Urinary bladder (tissue), 4 donors: ENCODE data around the gene ITPR2. TPM values are rescaled to one million over a fixed set of nuclear protein-coding genes. Genes with fewer than 3 reads are reported as not detected.
A peak's percentile ranks its signal among the peaks of the same experiment; 100 is the strongest.
"Not testable (repeated sequence)": the region's sequence is repeated elsewhere in the genome, so short reads cannot be mapped to it uniquely, and the experiment has no call there.

ENCODE experiments used
- DNase-seq: peaks from one replicate; pipeline ENCODE4 v3.0.0-alpha.2; 2015; ENCODE audit errors: extremely low spot score
- H3K27ac ChIP-seq: one replicate; pipeline ENCODE4 v1.5.1; 2013; ENCODE audit warnings: low read depth, mild to moderate bottlenecking, moderate library complexity
- H3K36me3 ChIP-seq: one replicate; pipeline ENCODE4 v1.6.1; 2013; ENCODE audit warnings: mild to moderate bottlenecking, moderate library complexity; ENCODE audit not compliant: insufficient read depth
- H3K4me1 ChIP-seq: one replicate; pipeline ENCODE4 v1.6.1; 2013; ENCODE audit warnings: mild to moderate bottlenecking, moderate library complexity; ENCODE audit not compliant: insufficient read depth
- H3K4me3 ChIP-seq: one replicate; pipeline ENCODE4 v1.5.1; 2013; ENCODE audit warnings: low read depth, low read length
- WGBS: extraction: QIAGEN DNeasy Blood & Tissue Kit; methylation state at CpG from one replicate; pipeline ENCODE4 v1.1.7; 2013; 5-methylcytosine and 5-hydroxymethylcytosine counted together
- polyA plus RNA-seq: library from polyadenylated mRNA; stranded (reverse); fragments of 200-250 nt; gene quantifications from one replicate; pipeline ENCODE4 v1.2.3, GENCODE V29; 2013
- total RNA-seq: library from RNA; depleted of rRNA; stranded (reverse); fragments of >200 nt; gene quantifications from one replicate; pipeline ENCODE4 v1.2.3, GENCODE V29; 2014
- donor health status: healthy with polysubstance abuse.
- donor health status: healthy.

ITPR2 gene
- total and polyA plus RNA-seq, 2 donors, result 5.6 to 48.2 TPM

GRCh38 chr12:26841085-26841484 is 8.1 kb upstream of the ITPR2 start:
- WGBS, result 85% methylated on average over 5 of the region's 5 CpGs
- Histone ChIP-seq H3K27ac (no peak overlapping the region), H3K4me3 (no peak overlapping the region), H3K36me3 (no peaks in the 10 kb centered on the region), H3K4me1 (no peaks in the 10 kb centered on the region)
- no peak for DNase-seq

GRCh38 chr12:26839512-26839911 is 6.5 kb upstream of the ITPR2 start:
- H3K4me1 ChIP-seq, result no peaks in the 10 kb centered on the region
- H3K27ac ChIP-seq, result no peak overlapping the region
- no peaks in the 10 kb centered on the region for H3K36me3 ChIP-seq
- 95% methylated on average over 3 of the region's 3 CpGs for WGBS
- no peak for DNase-seq
- no peak overlapping the region for H3K4me3 ChIP-seq

DNA sequence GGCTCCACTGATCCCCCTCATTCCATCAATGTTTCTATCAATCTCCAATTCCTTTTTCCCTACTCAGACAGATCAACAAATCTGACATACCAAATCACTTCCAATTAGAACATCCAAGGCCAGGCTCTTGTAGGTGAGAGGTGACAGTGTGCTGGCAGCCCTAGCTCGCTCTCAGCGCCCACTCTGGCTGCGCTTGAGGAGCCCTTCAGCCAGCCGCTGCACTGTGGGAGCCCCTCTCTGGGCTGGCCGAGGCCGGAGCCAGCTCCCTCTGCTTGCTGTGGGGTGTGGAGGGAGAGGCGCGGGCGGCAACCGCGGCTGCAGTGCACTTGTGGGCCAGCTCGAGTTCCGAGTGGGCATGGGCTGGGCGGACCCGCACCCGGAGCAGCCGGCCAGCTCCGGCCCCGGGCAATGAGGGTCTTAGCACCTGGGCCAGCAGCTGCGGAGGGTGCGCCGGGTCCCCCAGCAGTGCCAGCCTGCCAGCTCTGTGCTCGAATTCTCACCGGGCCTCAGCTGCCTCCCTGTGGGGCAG is 6.0 kb upstream of the ITPR2 start:
- Histone ChIP-seq H3K36me3 (no peaks in the 10 kb centered on the region), H3K27ac (no peak overlapping the region), H3K4me3 (no peak overlapping the region), H3K4me1 (no peaks in the 10 kb centered on the region)
- no peak for DNase-seq
- 97% methylated on average over 24 of the region's 24 CpGs for WGBS

GRCh38 chr12:26836201-26836600 is 3.2 kb upstream of the ITPR2 start:
- no peaks in the 10 kb centered on the region for H3K4me1 ChIP-seq
- 96% methylated on average over 2 of the region's 2 CpGs for WGBS
- DNase-seq, result no peak
- H3K4me3 ChIP-seq, result no peak overlapping the region
- H3K36me3 ChIP-seq, result no peaks in the 10 kb centered on the region
- no peak overlapping the region for H3K27ac ChIP-seq

DNA sequence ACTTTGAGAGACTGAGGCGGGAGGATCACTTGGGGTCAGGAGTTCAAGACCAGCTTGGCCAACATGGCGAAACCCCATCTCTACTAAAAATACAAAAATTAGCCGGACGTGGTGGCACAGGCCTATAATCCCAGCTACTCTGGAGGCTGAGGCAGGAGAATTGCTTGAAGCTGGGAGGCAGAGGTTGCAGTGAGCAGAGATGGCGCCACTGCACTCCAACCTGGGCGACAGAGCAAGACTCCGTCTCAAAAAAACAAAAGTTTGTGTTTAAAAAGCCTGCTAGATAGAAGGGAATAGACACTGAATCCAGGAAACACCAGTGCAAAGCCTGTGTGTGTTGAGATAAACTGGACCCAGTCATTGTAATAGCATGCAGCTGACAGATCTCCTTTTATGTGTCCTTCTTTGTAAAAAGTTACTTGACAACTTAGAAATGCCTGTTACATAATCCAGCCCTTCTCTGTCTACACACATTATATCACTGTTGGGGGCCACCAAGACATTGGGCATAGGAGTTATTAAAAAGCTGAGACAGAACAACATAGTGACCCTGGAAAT is 1.6 kb upstream of the ITPR2 start:
- not testable (repeated sequence) for H3K4me3 ChIP-seq, DNase-seq, H3K36me3 ChIP-seq, H3K4me1 ChIP-seq, H3K27ac ChIP-seq
- WGBS, result 87% methylated on average over 7 of the region's 7 CpGs

DNA sequence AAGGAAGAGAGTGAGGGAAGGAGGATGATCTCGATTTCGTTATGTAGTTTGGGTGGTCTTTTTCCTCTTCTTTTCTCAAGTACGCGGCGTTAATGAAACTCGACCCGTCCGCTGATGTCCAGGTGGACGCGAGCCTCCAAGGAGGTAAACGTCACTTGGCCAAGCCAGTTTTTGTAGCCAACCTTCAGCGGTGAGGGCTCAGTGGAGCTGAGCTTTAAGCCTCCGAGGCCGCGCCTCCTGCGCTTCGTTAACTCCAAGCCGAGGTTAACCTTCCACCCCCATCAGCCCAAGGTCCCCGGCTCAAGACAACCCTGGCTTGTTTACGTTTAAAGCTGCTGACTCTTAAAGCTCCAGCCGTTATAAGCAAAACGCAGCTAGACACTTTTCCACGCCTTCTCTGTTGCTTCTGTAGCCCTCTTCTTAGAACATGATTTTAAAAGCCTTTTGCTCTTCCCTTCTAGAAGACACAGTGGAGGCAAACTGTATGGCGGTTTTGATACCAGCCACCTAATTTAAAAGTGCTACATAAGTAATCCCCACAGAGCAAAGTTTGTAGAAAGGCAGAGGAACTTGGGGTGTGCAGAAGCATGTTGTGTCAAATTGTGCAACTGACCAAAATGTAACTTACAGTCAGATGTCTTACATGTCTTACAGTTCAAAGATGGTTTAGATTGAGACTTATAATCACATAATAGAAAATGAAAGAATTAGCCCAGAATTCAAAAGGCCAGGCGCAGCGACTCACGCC is 923 bp upstream of the ITPR2 start:
- Histone ChIP-seq H3K4me3 (peak overlapping the region; percentile 74), H3K27ac (peak overlapping the region; percentile 13), H3K4me1 (no peaks in the 10 kb centered on the region), H3K36me3 (no peaks in the 10 kb centered on the region)
- no peak for DNase-seq
- WGBS, result 16% methylated on average over 27 of the region's 27 CpGs

GRCh38 chr12:26831951-26832821 is 808 bp downstream of the ITPR2 start:
- peak overlapping the region; percentile 87 for H3K27ac ChIP-seq
- no peaks in the 10 kb centered on the region for H3K36me3 ChIP-seq
- WGBS, result under 1% methylated on average over 55 of the region's 55 CpGs
- DNase-seq, result no peak
- H3K4me3 ChIP-seq, result peak overlapping the region; percentile 74
- H3K4me1 ChIP-seq, result no peaks in the 10 kb centered on the region

- WGBS, result 83% methylated on average over 13 of the region's 13 CpGs
- Histone ChIP-seq H3K4me1 (no peaks in the 10 kb centered on the region), H3K4me3 (no peak overlapping the region), H3K36me3 (no peaks in the 10 kb centered on the region), H3K27ac (no peak overlapping the region)
- DNase-seq, result no peak
Observed at GRCh38 chr12:26830783-26831551, 2.0 kb downstream of the ITPR2 start.

- 59% methylated on average over 1 of the region's 1 CpG for whole genome bisulfite sequencing
- DNase-seq, result no peak
- Histone ChIP-seq H3K27ac (no peak overlapping the region), H3K4me1 (no peaks in the 10 kb centered on the region), H3K36me3 (no peaks in the 10 kb centered on the region), H3K4me3 (no peak overlapping the region)
Observed at GRCh38 chr12:26830363-26830762, 2.6 kb downstream of the ITPR2 start.

- H3K27ac ChIP-seq, result no peak overlapping the region
- H3K36me3 ChIP-seq, result no peaks in the 10 kb centered on the region
- H3K4me1 ChIP-seq, result no peaks in the 10 kb centered on the region
- no peak overlapping the region for H3K4me3 ChIP-seq
- 93% methylated on average over 7 of the region's 7 CpGs for WGBS
- no peak for DNase-seq
Observed at GRCh38 chr12:26828280-26829073, 4.5 kb downstream of the ITPR2 start.

- H3K4me1 ChIP-seq, result no peaks in the 10 kb centered on the region
- WGBS, result 97% methylated on average over 5 of the region's 5 CpGs
- no peak overlapping the region for H3K27ac ChIP-seq
Observed at GRCh38 chr12:26826437-26826836, 6.6 kb downstream of the ITPR2 start.

GRCh38 chr12:26825459-26826016 is 7.5 kb downstream of the ITPR2 start:
- 97% methylated on average over 1 of the region's 1 CpG for WGBS
- H3K4me1 ChIP-seq, result no peaks in the 10 kb centered on the region

More at GRCh38 chr12:26826437-26826836, 6.6 kb downstream of the ITPR2 start:
- DNase-seq, result no peak
- H3K4me3 ChIP-seq, result no peak overlapping the region
- H3K36me3 ChIP-seq, result no peaks in the 10 kb centered on the region

More at GRCh38 chr12:26825459-26826016, 7.5 kb downstream of the ITPR2 start:
- no peak overlapping the region for H3K27ac ChIP-seq
- no peak overlapping the region for H3K4me3 ChIP-seq
- no peaks in the 10 kb centered on the region for H3K36me3 ChIP-seq
- no peak for DNase-seq
